ENCODE data around the gene LUZP1. TPM values are rescaled to one million over a fixed set of nuclear protein-coding genes. Genes with fewer than 3 reads are reported as not detected.

The LUZP1 gene
- total RNA-seq, 4 donors from 2014 or later: 21.4 to 28.2 (median 25.0) TPM

- peaks cover 0 to 3% of the 10 kb centered on the region in 2 donors for H3K36me3 ChIP-seq
- H3K4me1 ChIP-seq: peaks cover 7 to 28% of the 10 kb centered on the region in 2 donors
- H3K27me3 ChIP-seq: no peaks in the 10 kb centered on the region
- TF ChIP-seq POLR2A (IDR thresholded peaks at IDR 0.05) (no peak), CTCF (IDR thresholded peaks at IDR 0.05) (no peak)
- no peak overlapping the region for H3K4me3 ChIP-seq (replicated peaks in 1 of 3)
- no peak for DNase-seq
- H3K9me3 ChIP-seq: no peaks in the 10 kb centered on the region
- 96 to 97% methylated on average over 5 of the region's 5 CpGs for WGBS, 2 donors
- H3K27ac ChIP-seq: no peak overlapping the region
- intact Hi-C loops (cut with DNase I): no loop called here
Observed at GRCh38 chr1:23110391-23110790, 58.3 kb downstream of the LUZP1 start.

- TF ChIP-seq CTCF (IDR thresholded peaks at IDR 0.05) (no peak), POLR2A (IDR thresholded peaks at IDR 0.05) (no peak)
- 77 to 94% methylated on average over 4 of the region's 4 CpGs for WGBS, 2 donors
- DNase-seq: no peak
- H3K9me3 ChIP-seq: no peaks in the 10 kb centered on the region
- H3K4me3 ChIP-seq (replicated peaks in 1 of 3): no peak overlapping the region
- intact Hi-C loops (cut with DNase I): no loop called here
- no peak overlapping the region for H3K27ac ChIP-seq
- peaks cover 0 to 3% of the 10 kb centered on the region in 2 donors for H3K36me3 ChIP-seq
- peaks cover 0 to 22% of the 10 kb centered on the region in 2 donors for H3K4me1 ChIP-seq
- H3K27me3 ChIP-seq: no peaks in the 10 kb centered on the region
Observed at GRCh38 chr1:23108918-23109533, 59.6 kb downstream of the LUZP1 start.

- TF ChIP-seq POLR2A (IDR thresholded peaks at IDR 0.05): no peak
- no peak for TF ChIP-seq CTCF (IDR thresholded peaks at IDR 0.05)
- Histone ChIP-seq H3K4me1 (peaks cover 8 to 41% of the 10 kb centered on the region in 2 donors), H3K4me3 (replicated peaks in 1 of 3) (no peak overlapping the region), H3K27me3 (no peaks in the 10 kb centered on the region), H3K9me3 (no peaks in the 10 kb centered on the region), H3K36me3 (peaks cover 0 to 3% of the 10 kb centered on the region in 2 donors), H3K27ac (peak overlapping the region; percentile 19 to 50 (median 19))
- WGBS, 2 donors: 52 to 61% methylated on average over 10 of the region's 10 CpGs
- intact Hi-C loops (cut with DNase I): no loop called here
- peak; percentile 27 to 32 for DNase-seq
Observed at GRCh38 chr1:23103001-23103889, 65.4 kb downstream of the LUZP1 start.

- TF ChIP-seq POLR2A (IDR thresholded peaks at IDR 0.05) (no peak), CTCF (IDR thresholded peaks at IDR 0.05) (no peak)
- Histone ChIP-seq H3K27me3 (no peaks in the 10 kb centered on the region), H3K4me3 (replicated peaks in 1 of 3) (no peak overlapping the region), H3K4me1 (peaks cover 8 to 44% of the 10 kb centered on the region in 2 donors), H3K27ac (peak overlapping the region in 2 of 3 donors; percentile 44 to 50), H3K9me3 (no peaks in the 10 kb centered on the region), H3K36me3 (no peaks in the 10 kb centered on the region)
- intact Hi-C loops (cut with DNase I): no loop called here
- DNase-seq: no peak
- 64 to 70% methylated on average over 1 of the region's 1 CpG for WGBS, 2 donors
Observed at GRCh38 chr1:23102289-23102688, 66.4 kb downstream of the LUZP1 start.

GRCh38 chr1:23101887-23102286 lies 66.8 kb downstream of the LUZP1 start:
- H3K27ac ChIP-seq: peak overlapping the region in 2 of 3 donors; percentile 44 to 50
- no peak overlapping the region for H3K4me3 ChIP-seq (replicated peaks in 1 of 3)
- TF ChIP-seq CTCF (IDR thresholded peaks at IDR 0.05) (no peak), POLR2A (IDR thresholded peaks at IDR 0.05) (no peak)
- H3K9me3 ChIP-seq: no peaks in the 10 kb centered on the region
- no peaks in the 10 kb centered on the region for H3K36me3 ChIP-seq
- no peaks in the 10 kb centered on the region for H3K27me3 ChIP-seq
- intact Hi-C loops (cut with DNase I): no loop called here
- WGBS, 2 donors: 82 to 83% methylated on average over 2 of the region's 2 CpGs
- H3K4me1 ChIP-seq: peaks cover 8 to 44% of the 10 kb centered on the region in 2 donors
- DNase-seq: no peak
